K562 (cell line): ENCODE data around the gene WNT8A. TPM values are rescaled to one million over a fixed set of nuclear protein-coding genes. Genes with fewer than 3 reads are reported as not detected.
A peak's percentile ranks its signal among the peaks of the same experiment; 100 is the strongest.

Experiments used
- ARID3A ChIP-seq: IDR thresholded peaks from 2 replicates; pipeline ENCODE4 v1.6.1; 2012; ENCODE audit warnings: low read depth, low read length, improper control_type of control experiment, borderline replicate concordance
- ARNT ChIP-seq, 2 experiments: fragments of 450-650 bp; IDR thresholded peaks; 2 replicates each; pipeline ENCODE4 v1.6.1; 2016; ENCODE audit warnings: mild to moderate bottlenecking in 1 of 2
- ATF7 ChIP-seq: fragments of 450-650 bp; IDR thresholded peaks from 2 replicates; pipeline ENCODE4 v1.7.1; 2014; ENCODE audit warnings: mild to moderate bottlenecking, moderate library complexity
- BCOR ChIP-seq: fragments of 450-650 bp; IDR thresholded peaks from 2 replicates; pipeline ENCODE4 v1.6.1; 2016
- ILF3 ChIP-seq: fragments of 450-650 bp; IDR thresholded peaks from 2 replicates; pipeline ENCODE4 v1.6.1; 2018; ENCODE audit warnings: antibody characterized with exemption, mild to moderate bottlenecking, moderate library complexity, borderline replicate concordance
- KLF1 ChIP-seq: fragments of 450-650 bp; IDR thresholded peaks from 2 replicates; pipeline ENCODE4 v1.6.1; 2016; ENCODE audit warnings: missing genetic modification characterization, missing compliant biosample characterization
- KLF10 ChIP-seq: fragments of 250-450 bp; sonication (Bioruptor Pico); IDR thresholded peaks from 2 replicates; pipeline ENCODE4 v1.6.1; 2021; ENCODE audit warnings: matching md5 sums
- KLF13 ChIP-seq: fragments of 450-650 bp; IDR thresholded peaks from 2 replicates; pipeline ENCODE4 v1.6.1; 2016; ENCODE audit warnings: missing genetic modification characterization, low read depth, mild to moderate bottlenecking, missing compliant biosample characterization, moderate library complexity, borderline replicate concordance
- LCOR ChIP-seq: sonication (generic); formaldehyde crosslinking; IDR thresholded peaks from 2 replicates; pipeline ENCODE4 v1.8.0; 2022; ENCODE audit warnings: mild to moderate bottlenecking, missing genetic modification reagents
- MBD2 ChIP-seq: sonication (generic); IDR thresholded peaks from 2 replicates; pipeline ENCODE4 v1.6.1; 2016; ENCODE audit warnings: low read depth, borderline replicate concordance
- MYC ChIP-seq, 2 experiments: fragments of 250-450 bp in 1 of 2; sonication (Bioruptor Pico) in 1 of 2; IDR thresholded peaks; 2 replicates each; pipeline versions ENCODE4 v1.5.1 to v1.6.1; 2012 to 2021; ENCODE audit warnings: low read depth in 2 of 2, borderline replicate concordance in 1 of 2, improper control_type of control experiment in 1 of 2, low read length in 1 of 2, mild to moderate bottlenecking in 1 of 2, moderate library complexity in 1 of 2
- REST ChIP-seq, 2 experiments: fragments of 450-650 bp; formaldehyde crosslinking in 1 of 2; IDR thresholded peaks; 2 replicates each; pipeline versions ENCODE4 v1.4.0 to v1.6.1; 2014 to 2020; ENCODE audit warnings: mild to moderate bottlenecking in 2 of 2, borderline replicate concordance in 1 of 2, low read depth in 1 of 2
- SNRNP70 ChIP-seq: fragments of 200-400 bp; formaldehyde crosslinking; optimal IDR thresholded peaks from 2 replicates; pipeline ENCODE3; 2017; ENCODE audit warnings: low read depth, low read length
- TRIM24 ChIP-seq, 2 experiments: fragments of 450-650 bp; IDR thresholded peaks; 2 replicates each; pipeline ENCODE4 v1.6.1; 2016
- U2AF1 ChIP-seq: fragments of 200-400 bp; formaldehyde crosslinking; optimal IDR thresholded peaks from 2 replicates; pipeline ENCODE3; 2017; ENCODE audit warnings: mild to moderate bottlenecking, low read depth, low read length, moderate library complexity
- ZBTB1 ChIP-seq: sonication (generic); formaldehyde crosslinking; IDR thresholded peaks from 2 replicates; pipeline ENCODE4 v1.8.1; 2023; ENCODE audit warnings: missing genetic modification reagents, low read depth, mild to moderate bottlenecking, borderline replicate concordance
- ZEB2 ChIP-seq: fragments of 450-650 bp; IDR thresholded peaks from 2 replicates; pipeline ENCODE4 v1.6.1; 2016
- ZNF24 ChIP-seq: fragments of 450-650 bp; IDR thresholded peaks from 2 replicates; pipeline ENCODE4 v1.6.1; 2016
- polyA plus RNA-seq, 8 experiments: library from polyadenylated mRNA; depleted of rRNA in 4 of 8; stranded (reverse) in 5 of 8; unstranded in 3 of 8; fragments of >200 nt; fragmentation: Nextera tagmentation in 2 of 8; fragmentation: Illumina TruSeq in 1 of 8; extraction: Ambion mirVana in 2 of 8; extraction: Trizol in 1 of 8; gene quantifications; 2 replicates each; pipeline versions ENCODE4 v1.2.1 to v1.2.3, GENCODE V29; 2011 to 2014; ENCODE audit warnings: inconsistent platforms in 1 of 8, missing spikeins in 1 of 8
- total RNA-seq, 7 experiments: library from RNA; depleted of rRNA in 6 of 7; stranded (reverse); fragments of >200 nt in 6 of 7; fragmentation: Illumina TruSeq in 2 of 7; extraction: Trizol in 2 of 7; gene quantifications; 2 replicates each; pipeline versions ENCODE4 v1.2.1 to v1.2.3, GENCODE V29; 2011 to 2021; ENCODE audit warnings: low replicate concordance in 1 of 7

WNT8A gene
- total and polyA plus RNA-seq, 9 of the 15 experiments (the other 6 are each of a cell fraction or from before 2014, with no cell fraction given), result not detected

GRCh38 chr5:138035605-138036537, 48.0 kb upstream of the WNT8A start (continued):
- peak; percentile 80; the same call in 1 of the 2 replicates for TF ChIP-seq REST (IDR thresholded peaks at IDR 0.05; ENCODE audit: borderline replicate concordance)
- TF ChIP-seq REST (CRISPR knock-in tag; IDR thresholded peaks at IDR 0.05; ENCODE audit: low read depth), result no peak
- no peak for TF ChIP-seq KLF1 (tag)
- TF ChIP-seq MYC (IDR thresholded peaks at IDR 0.05; ENCODE audit: low read depth, low read length), result 0 out of 2 replicates have a peak, but pooled peaks have one; percentile 35
- no peak for TF ChIP-seq MYC (CRISPR knock-in tag; IDR thresholded peaks at IDR 0.05; ENCODE audit: borderline replicate concordance, low read depth)
- no peak for TF ChIP-seq KLF13 (tag)
- peak in 1 of 2 experiments; percentile 38; a peak in 1 of 4 replicates for TF ChIP-seq TRIM24 (IDR thresholded peaks at IDR 0.05)
- no peak for TF ChIP-seq ZBTB1 (CRISPR knock-in tag)
- TF ChIP-seq MBD2, result no peak
- TF ChIP-seq U2AF1, result no peak
- TF ChIP-seq ARID3A, result peak; percentile 95
- TF ChIP-seq ZNF24, result no peak; the same call in 1 of the 2 replicates
- peak; percentile 57; the same call in 1 of the 2 replicates for TF ChIP-seq ATF7
- no peak for TF ChIP-seq BCOR
- TF ChIP-seq ZEB2, result 0 out of 2 replicates have a peak, but pooled peaks have one; percentile 13
- peak in 1 of 2 experiments; percentile 81; a peak in 1 of 4 replicates for TF ChIP-seq ARNT (IDR thresholded peaks at IDR 0.05)
- TF ChIP-seq SNRNP70, result no peak
- TF ChIP-seq ILF3, result no peak
- peak; percentile 60; the same call in 1 of the 2 replicates for TF ChIP-seq LCOR (CRISPR knock-in tag)
- no peak for TF ChIP-seq KLF10 (CRISPR knock-in tag)
